Upper lobe of left lung (tissue), 6 donors: Measurements from ENCODE around the gene POC1B. TPM values are rescaled to one million over a fixed set of nuclear protein-coding genes. Genes with fewer than 3 reads are reported as not detected.
A peak's percentile ranks its signal among the peaks of the same experiment; 100 is the strongest.

Experiments
- ATAC-seq, 2 donors: fragments of 200-7000 bp; cut with Tn5 transposase; one replicate each; pipeline ENCODE4 v1.9.1; 2022; ENCODE audit warnings: mild to moderate bottlenecking in 2 of 2, moderate library complexity in 2 of 2; ENCODE audit not compliant: low FRiP score in 2 of 2
- DNase-seq, 2 donors: peaks; one replicate each; pipeline ENCODE4 v3.0.0-alpha.2; 2019 to 2020
- H3K27ac ChIP-seq, 4 donors: fragments of 200-600 bp; sonication (generic); one replicate each; pipeline ENCODE4 v1.5.1; 2016 to 2019
- H3K27me3 ChIP-seq, 4 donors: fragments of 200-600 bp; sonication (generic); one replicate each; pipeline ENCODE4 v1.5.1; 2017 to 2019
- H3K36me3 ChIP-seq, 4 donors: fragments of 200-600 bp; sonication (generic); one replicate each; pipeline ENCODE4 v1.5.1; 2016 to 2019
- H3K4me1 ChIP-seq, 4 donors: fragments of 200-600 bp; sonication (generic); one replicate each; pipeline ENCODE4 v1.5.1; 2018 to 2019
- H3K4me3 ChIP-seq, 4 donors: fragments of 200-600 bp; sonication (generic); one replicate each; pipeline ENCODE4 v1.5.1; 2017 to 2019; ENCODE audit warnings: mild to moderate bottlenecking in 2 of 4, moderate library complexity in 1 of 4
- H3K9me3 ChIP-seq, 4 donors: fragments of 200-600 bp; sonication (generic); one replicate each; pipeline ENCODE4 v1.5.1; 2018 to 2019
- EP300 ChIP-seq, 4 donors: sonication (generic); formaldehyde crosslinking; IDR thresholded peaks; one replicate each; pipeline ENCODE4 v1.5.1; 2017; ENCODE audit warnings: antibody characterized with exemption in 4 of 4, control low read depth in 2 of 4
- POLR2A ChIP-seq, 4 donors: fragments of 450-650 bp; IDR thresholded peaks; one replicate each; pipeline ENCODE4 v1.5.1; 2016 to 2017; ENCODE audit warnings: antibody characterized with exemption in 4 of 4, mild to moderate bottlenecking in 2 of 4
- POLR2AphosphoS5 ChIP-seq, 2 donors: sonication (generic); formaldehyde crosslinking; IDR thresholded peaks; one replicate each; pipeline ENCODE4 v1.5.1; 2017; ENCODE audit warnings: antibody characterized with exemption in 2 of 2
- WGBS, 2 donors: methylation state at CpG; one replicate each; pipeline ENCODE4 v1.1.5; 2017 to 2018; 5-methylcytosine and 5-hydroxymethylcytosine counted together
- total RNA-seq, 6 donors: library from RNA; depleted of rRNA in 4 of 6; stranded (reverse); fragments of >200 nt in 4 of 6; gene quantifications; one replicate each; pipeline versions ENCODE4 v1.1.0 to v1.2.1, GENCODE V29; 2016 to 2021
- TF ChIP-seq, protein P1 (sequence below), 6 experiments: fragments of 450-650 bp in 4 of 6; fragments of 200-600 bp in 2 of 6; sonication (generic) in 2 of 6; IDR thresholded peaks; one replicate each; pipeline ENCODE4 v1.5.1; 2016 to 2019; ENCODE audit warnings: antibody characterized with exemption in 6 of 6
- donor health status: DM: no; HTN: no; CAD: no; lungs with moderate emphysema.
- donor health status: DM: no; HTN: yes; CAD: no; lungs with severe emphysema.

The POC1B gene
- total RNA-seq, 6 donors from 2014 or later, result 13.9 to 34.4 (median 21.0) TPM

DNA sequence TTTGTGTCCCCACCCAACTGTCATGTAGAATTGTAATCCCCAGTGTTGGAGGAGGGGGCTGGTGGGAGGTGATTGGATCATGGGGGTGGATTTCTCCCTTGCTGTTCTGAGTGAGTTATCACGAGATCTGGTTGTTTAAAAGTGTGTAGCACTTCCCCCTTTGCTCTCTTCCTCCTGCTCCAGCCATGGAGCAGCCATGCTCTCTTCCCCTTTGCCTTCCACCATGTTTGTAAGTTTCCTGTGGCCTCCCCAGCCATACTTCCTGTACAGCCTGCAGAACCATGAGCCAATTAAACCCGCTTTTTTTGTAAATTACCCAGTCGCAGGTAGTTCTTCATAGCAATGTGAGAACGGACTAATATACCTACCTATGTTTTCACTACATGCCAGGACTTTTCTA is 2.6 kb upstream of the POC1B start:
- TF ChIP-seq POLR2AphosphoS5 (IDR thresholded peaks at IDR 0.05), result no peak
- no peak for TF ChIP-seq EP300 (IDR thresholded peaks at IDR 0.05)
- TF ChIP-seq POLR2A (IDR thresholded peaks at IDR 0.05), result no peak
- TF ChIP-seq, protein P1, sequence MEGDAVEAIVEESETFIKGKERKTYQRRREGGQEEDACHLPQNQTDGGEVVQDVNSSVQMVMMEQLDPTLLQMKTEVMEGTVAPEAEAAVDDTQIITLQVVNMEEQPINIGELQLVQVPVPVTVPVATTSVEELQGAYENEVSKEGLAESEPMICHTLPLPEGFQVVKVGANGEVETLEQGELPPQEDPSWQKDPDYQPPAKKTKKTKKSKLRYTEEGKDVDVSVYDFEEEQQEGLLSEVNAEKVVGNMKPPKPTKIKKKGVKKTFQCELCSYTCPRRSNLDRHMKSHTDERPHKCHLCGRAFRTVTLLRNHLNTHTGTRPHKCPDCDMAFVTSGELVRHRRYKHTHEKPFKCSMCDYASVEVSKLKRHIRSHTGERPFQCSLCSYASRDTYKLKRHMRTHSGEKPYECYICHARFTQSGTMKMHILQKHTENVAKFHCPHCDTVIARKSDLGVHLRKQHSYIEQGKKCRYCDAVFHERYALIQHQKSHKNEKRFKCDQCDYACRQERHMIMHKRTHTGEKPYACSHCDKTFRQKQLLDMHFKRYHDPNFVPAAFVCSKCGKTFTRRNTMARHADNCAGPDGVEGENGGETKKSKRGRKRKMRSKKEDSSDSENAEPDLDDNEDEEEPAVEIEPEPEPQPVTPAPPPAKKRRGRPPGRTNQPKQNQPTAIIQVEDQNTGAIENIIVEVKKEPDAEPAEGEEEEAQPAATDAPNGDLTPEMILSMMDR (IDR thresholded peaks at IDR 0.05), result no peak
- Histone ChIP-seq H3K4me3 (no peak overlapping the region), H3K27me3 (no peaks in the 10 kb centered on the region), H3K36me3 (no peaks in the 10 kb centered on the region), H3K27ac (no peak overlapping the region), H3K9me3 (no peaks in the 10 kb centered on the region), H3K4me1 (peaks cover 11 to 25% (median 18%) of the 10 kb centered on the region in 4 donors)
- DNase-seq (no peak), ATAC-seq (no peak)
- WGBS, 2 donors, result 66 to 73% methylated on average over 4 of the region's 4 CpGs

DNA sequence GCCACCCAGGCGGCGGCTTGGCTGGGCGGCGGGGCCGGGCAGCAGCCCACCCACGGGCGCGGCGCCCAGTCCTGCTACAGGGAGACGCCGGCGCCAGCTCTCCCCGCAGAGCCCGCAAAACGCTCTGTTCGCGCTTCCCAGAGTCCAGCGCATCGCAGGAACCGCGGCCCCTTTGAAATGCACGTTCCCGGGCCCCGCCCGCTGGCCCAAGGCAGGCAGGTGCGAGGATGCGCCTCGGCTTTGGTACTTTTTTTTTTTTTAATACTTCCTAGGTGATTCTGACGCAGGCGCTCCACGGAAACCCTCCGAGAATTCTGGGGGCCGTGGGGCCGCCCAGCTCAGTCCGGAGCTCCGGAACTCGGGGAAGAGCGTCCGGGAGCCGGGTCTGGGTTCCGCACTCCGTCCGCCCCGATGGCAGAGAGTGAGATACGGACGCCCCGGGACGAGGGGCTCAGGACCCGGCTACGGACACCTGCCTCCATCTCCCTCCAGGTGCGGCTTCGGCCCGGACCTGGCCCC is 483 bp downstream of the POC1B start:
- 0 to 1% methylated on average over 18 to 31 of the region's 53 CpGs for WGBS, 2 donors

DNA sequence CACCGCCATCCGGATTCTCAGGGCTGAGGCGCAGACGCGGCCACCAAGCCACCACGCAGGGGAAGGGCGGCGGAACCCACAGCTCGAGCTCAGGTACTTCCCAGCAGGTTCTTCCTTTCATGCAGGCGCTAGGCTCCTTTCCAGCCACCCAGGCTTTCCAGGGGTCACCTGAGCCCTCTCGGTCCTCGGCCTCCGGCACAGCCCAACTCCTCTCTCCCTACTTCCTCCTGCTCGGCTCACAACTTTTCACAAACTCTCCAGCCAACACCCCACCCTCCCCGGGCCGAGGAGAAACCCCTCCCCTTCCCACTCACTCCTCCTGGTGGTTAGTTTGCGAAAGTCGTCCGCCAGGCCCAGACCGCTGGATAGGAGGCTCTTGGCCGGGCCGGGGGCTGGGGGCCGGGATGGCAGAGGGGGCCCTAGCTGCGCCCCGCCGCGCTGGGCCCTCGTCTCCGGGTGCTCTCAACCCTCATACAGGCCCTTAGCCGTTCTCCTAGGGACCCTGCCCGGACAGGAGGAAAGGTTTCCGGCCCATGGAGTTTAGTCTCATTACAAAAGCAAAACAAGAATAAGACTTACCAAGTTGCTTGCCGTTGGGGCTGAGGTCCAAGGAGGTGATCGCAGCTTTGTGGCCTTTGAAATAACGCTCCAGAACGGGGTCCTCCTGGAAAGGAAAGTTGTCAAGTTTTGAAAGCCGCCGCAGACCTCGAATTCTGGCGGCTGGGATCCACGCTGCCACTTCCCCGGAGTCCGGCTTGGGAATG is 1.1 kb downstream of the POC1B start, which contains the start of gene GALNT4:
GALNT4 (minus strand) TSS at position 256 of the 764 bp plus-strand sequence; CDS start at position 9, 247 bp downstream.
- peaks cover 35 to 54% (median 41%) of the 10 kb centered on the region in 4 donors for H3K4me1 ChIP-seq
- 0 to 2% methylated on average over 30 to 39 of the region's 43 CpGs for WGBS, 2 donors
- H3K27me3 ChIP-seq, result no peaks in the 10 kb centered on the region
- H3K36me3 ChIP-seq, result no peaks in the 10 kb centered on the region
- ATAC-seq (peak; percentile 96), DNase-seq (peak; percentile 90 to 93)
- TF ChIP-seq, protein P1 (IDR thresholded peaks at IDR 0.05), result peak; percentile 66 to 81 (median 72)
- TF ChIP-seq POLR2AphosphoS5 (IDR thresholded peaks at IDR 0.05), result peak; percentile 69 to 85
- peak in 2 of 4 donors; percentile 55 to 74 for TF ChIP-seq POLR2A (IDR thresholded peaks at IDR 0.05)
- no peak for TF ChIP-seq EP300 (IDR thresholded peaks at IDR 0.05)
- H3K27ac ChIP-seq, result peak within 1 kb of the TSS; percentile 88 to 97 (median 94)
- H3K9me3 ChIP-seq, result no peaks in the 10 kb centered on the region
- H3K4me3 ChIP-seq, result peak within 1 kb of the TSS; percentile 96 to 99 (median 98)

More for the DNA sequence above, 483 bp downstream of the POC1B start:
- Histone ChIP-seq H3K4me3 (peak overlapping the region; percentile 96 to 99 (median 98)), H3K4me1 (peaks cover 35 to 54% (median 42%) of the 10 kb centered on the region in 4 donors), H3K36me3 (no peaks in the 10 kb centered on the region), H3K27me3 (no peaks in the 10 kb centered on the region), H3K9me3 (no peaks in the 10 kb centered on the region), H3K27ac (peak overlapping the region; percentile 88 to 97 (median 94))
- TF ChIP-seq POLR2A (IDR thresholded peaks at IDR 0.05), result no peak
- DNase-seq (peak; percentile 56 to 91), ATAC-seq (peak; percentile 56 to 64)

DNA sequence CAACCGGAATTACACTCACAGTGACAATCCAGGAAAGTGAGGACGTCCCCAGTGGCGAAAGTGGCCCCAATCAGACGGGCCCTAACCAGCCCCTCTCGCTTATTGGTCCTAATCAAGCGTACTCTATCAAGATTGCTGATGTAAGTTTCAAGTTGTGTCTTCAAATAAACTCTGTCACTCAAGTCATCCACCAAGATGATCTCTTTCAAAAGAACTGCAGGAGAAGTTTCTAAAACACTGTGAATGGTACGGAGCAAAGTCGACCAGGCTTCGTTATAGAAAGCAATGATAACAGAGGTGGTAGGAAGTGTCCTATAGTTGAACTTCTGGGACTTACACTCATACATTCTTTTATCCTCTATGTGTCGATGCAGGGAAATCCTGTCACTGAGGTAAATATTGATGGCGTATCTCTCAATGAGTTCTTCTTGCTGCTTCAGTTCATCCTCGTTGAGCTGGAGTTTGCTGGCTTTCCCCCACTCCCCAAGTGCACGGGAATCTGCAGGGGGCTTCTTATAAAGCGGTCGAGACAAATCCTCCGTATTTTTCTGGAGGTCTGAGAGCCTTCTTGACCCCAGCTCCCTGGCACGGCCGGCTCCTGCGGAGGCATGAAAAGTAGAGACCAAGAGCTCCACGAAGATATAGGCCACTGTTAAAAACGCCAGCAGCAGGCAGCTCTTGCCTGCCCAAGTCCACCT is 1.9 kb downstream of the POC1B start:
- Histone ChIP-seq H3K27me3 (no peaks in the 10 kb centered on the region), H3K27ac (peak overlapping the region; percentile 88 to 97 (median 94)), H3K4me3 (peak overlapping the region; percentile 96 to 99 (median 98)), H3K4me1 (peaks cover 35 to 54% (median 40%) of the 10 kb centered on the region in 4 donors), H3K36me3 (no peaks in the 10 kb centered on the region), H3K9me3 (no peaks in the 10 kb centered on the region)
- 26 to 28% methylated on average over 21 of the region's 21 CpGs for WGBS, 2 donors
- ATAC-seq, result no peak
- no peak for TF ChIP-seq POLR2AphosphoS5 (IDR thresholded peaks at IDR 0.05)
- TF ChIP-seq POLR2A (IDR thresholded peaks at IDR 0.05), result no peak
- TF ChIP-seq EP300 (IDR thresholded peaks at IDR 0.05), result no peak
- TF ChIP-seq, protein P1 (IDR thresholded peaks at IDR 0.05), result no peak
- DNase-seq, result no peak

DNA sequence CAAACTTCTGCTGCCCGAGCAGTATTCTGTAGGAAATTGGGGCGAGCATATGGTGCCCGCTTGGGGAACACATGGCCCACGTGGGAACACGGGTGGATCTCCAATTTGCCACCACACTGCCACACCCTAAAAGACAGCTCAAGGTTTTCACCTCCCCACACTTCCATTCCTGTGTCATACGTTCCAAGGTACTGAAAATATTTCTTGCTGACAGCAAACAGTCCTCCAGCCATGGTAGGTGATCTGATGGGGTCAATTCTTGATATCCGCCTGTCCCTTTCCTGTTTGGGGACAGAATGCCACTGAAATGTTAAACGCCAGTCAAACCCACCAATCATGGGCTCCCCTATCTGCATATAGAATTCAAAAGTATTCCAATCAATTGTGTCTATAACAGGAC is 2.5 kb downstream of the POC1B start:
- H3K4me3 ChIP-seq, result peak overlapping the region in 3 of 4 donors; percentile 96 to 99 (median 97)
- ATAC-seq (no peak), DNase-seq (no peak)
- WGBS, 2 donors, result 82 to 86% methylated on average over 8 of the region's 8 CpGs
- TF ChIP-seq, protein P1 (IDR thresholded peaks at IDR 0.05), result no peak
- TF ChIP-seq EP300 (IDR thresholded peaks at IDR 0.05) (no peak), POLR2AphosphoS5 (IDR thresholded peaks at IDR 0.05) (no peak), POLR2A (IDR thresholded peaks at IDR 0.05) (no peak)
- no peaks in the 10 kb centered on the region for H3K27me3 ChIP-seq
- no peaks in the 10 kb centered on the region for H3K36me3 ChIP-seq
- H3K9me3 ChIP-seq, result no peaks in the 10 kb centered on the region
- peaks cover 35 to 54% (median 40%) of the 10 kb centered on the region in 4 donors for H3K4me1 ChIP-seq
- H3K27ac ChIP-seq, result peak overlapping the region in 1 of 4 donors; percentile 97
